Tibial nerve (tissue), 4 donors: ENCODE data around the gene MECP2.

ENCODE experiments used
- EP300 ChIP-seq, 2 donors: sonication (generic); formaldehyde crosslinking; IDR thresholded peaks; one replicate each; pipeline ENCODE4 v1.6.1; 2017; ENCODE audit warnings: antibody characterized with exemption in 2 of 2, mild to moderate bottlenecking in 1 of 2
- POLR2A ChIP-seq, 2 donors: fragments of 450-650 bp; IDR thresholded peaks; one replicate each; pipeline ENCODE4 v1.6.1; 2017; ENCODE audit warnings: antibody characterized with exemption in 2 of 2, mild to moderate bottlenecking in 2 of 2, moderate library complexity in 2 of 2
- TF ChIP-seq, protein P1 (sequence below), 5 experiments: fragments of 200-600 bp in 3 of 5; fragments of 450-650 bp in 2 of 5; sonication (generic) in 3 of 5; IDR thresholded peaks; one replicate each; pipeline ENCODE4 v1.5.1; 2016 to 2019; ENCODE audit warnings: antibody characterized with exemption in 5 of 5, mild to moderate bottlenecking in 3 of 5, moderate library complexity in 2 of 5

DNA sequence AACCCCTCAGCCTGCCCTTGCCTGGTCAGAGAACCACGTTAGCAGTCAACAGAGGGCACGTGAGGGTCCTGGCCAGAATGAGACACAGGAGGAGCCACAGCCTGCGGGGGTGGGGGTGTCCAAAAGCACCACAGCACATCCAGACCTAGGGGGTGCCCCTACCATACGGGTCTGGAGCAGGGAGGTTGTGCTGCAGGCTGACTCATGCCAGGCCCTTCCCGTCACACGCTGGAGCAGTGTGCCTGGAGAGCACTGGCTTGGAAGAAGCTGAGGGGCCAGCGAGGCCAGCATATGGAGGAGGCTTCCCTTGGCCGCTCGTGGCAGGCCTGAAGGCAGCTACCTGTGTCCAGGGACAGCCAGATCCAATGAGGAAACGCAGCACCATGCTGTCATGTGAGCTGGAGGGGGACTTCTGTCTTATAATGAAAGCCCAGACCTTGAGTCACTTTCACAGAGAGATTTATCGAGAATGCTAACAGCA is 76.3 kb downstream of the MECP2 start:
- TF ChIP-seq, protein P1, sequence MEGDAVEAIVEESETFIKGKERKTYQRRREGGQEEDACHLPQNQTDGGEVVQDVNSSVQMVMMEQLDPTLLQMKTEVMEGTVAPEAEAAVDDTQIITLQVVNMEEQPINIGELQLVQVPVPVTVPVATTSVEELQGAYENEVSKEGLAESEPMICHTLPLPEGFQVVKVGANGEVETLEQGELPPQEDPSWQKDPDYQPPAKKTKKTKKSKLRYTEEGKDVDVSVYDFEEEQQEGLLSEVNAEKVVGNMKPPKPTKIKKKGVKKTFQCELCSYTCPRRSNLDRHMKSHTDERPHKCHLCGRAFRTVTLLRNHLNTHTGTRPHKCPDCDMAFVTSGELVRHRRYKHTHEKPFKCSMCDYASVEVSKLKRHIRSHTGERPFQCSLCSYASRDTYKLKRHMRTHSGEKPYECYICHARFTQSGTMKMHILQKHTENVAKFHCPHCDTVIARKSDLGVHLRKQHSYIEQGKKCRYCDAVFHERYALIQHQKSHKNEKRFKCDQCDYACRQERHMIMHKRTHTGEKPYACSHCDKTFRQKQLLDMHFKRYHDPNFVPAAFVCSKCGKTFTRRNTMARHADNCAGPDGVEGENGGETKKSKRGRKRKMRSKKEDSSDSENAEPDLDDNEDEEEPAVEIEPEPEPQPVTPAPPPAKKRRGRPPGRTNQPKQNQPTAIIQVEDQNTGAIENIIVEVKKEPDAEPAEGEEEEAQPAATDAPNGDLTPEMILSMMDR (IDR thresholded peaks at IDR 0.05), result no peak
- TF ChIP-seq POLR2A (IDR thresholded peaks at IDR 0.05) (no peak), EP300 (IDR thresholded peaks at IDR 0.05) (no peak)
